ENCODE measurements around the gene TCF15. TPM values are rescaled to one million over a fixed set of nuclear protein-coding genes. Genes with fewer than 3 reads are reported as not detected.

The TCF15 gene
- total and polyA plus RNA-seq, 2 of the 8 experiments (the other 6 are each of a cell fraction or from before 2014, with no cell fraction given), result 3.7 to 6.9 TPM

- no peak for TF ChIP-seq CBX8 (IDR thresholded peaks at IDR 0.05; ENCODE audit: borderline replicate concordance, low read depth, low read length)
- no peak for TF ChIP-seq RAD21 (IDR thresholded peaks at IDR 0.05 in 1 of 2, conservative IDR thresholded peaks at IDR 0.05 in 1 of 2; ENCODE audit: low read depth in 2 of 2, low read length in 2 of 2)
- no peak for TF ChIP-seq EGR1 (IDR thresholded peaks at IDR 0.05; ENCODE audit: borderline replicate concordance, low read depth, low read length)
- TF ChIP-seq CREB1 (IDR thresholded peaks at IDR 0.05), result no peak
- TF ChIP-seq SIX5 (IDR thresholded peaks at IDR 0.05; ENCODE audit: low read depth, low read length), result no peak
- TF ChIP-seq TEAD4 (IDR thresholded peaks at IDR 0.05; ENCODE audit: low read depth, low read length), result no peak
These were observed 1.1 kb upstream of the TCF15 start (continued) for GRCh38 chr20:611047-611842.

All from H1 (cell line).